Fibroblast of villous mesenchyme (primary cell): ENCODE results near the gene RASSF7. TPM values are rescaled to one million over a fixed set of nuclear protein-coding genes. Genes with fewer than 3 reads are reported as not detected.

ENCODE experiments used
- DNase-seq: peaks from one replicate; pipeline ENCODE4 v3.0.0-alpha.2; 2010; ENCODE audit warnings: low read depth
- H3K4me3 ChIP-seq: 2 replicates; pipeline ENCODE4 v1.5.1; 2011; ENCODE audit warnings: low read depth, mild to moderate bottlenecking, low read length
- total RNA-seq: library from RNA; depleted of rRNA; stranded (reverse); fragments of >200 nt; gene quantifications from 2 replicates; pipeline ENCODE4 v1.2.3, GENCODE V29; 2012
- TF ChIP-seq, protein P1 (sequence below): IDR thresholded peaks from 2 replicates; pipeline ENCODE4 v1.5.1; 2012; ENCODE audit warnings: low read depth, mild to moderate bottlenecking, low read length; ENCODE audit not compliant: insufficient read depth

Gene RASSF7
- total RNA-seq, 1 donor: 15.5 TPM

DNA sequence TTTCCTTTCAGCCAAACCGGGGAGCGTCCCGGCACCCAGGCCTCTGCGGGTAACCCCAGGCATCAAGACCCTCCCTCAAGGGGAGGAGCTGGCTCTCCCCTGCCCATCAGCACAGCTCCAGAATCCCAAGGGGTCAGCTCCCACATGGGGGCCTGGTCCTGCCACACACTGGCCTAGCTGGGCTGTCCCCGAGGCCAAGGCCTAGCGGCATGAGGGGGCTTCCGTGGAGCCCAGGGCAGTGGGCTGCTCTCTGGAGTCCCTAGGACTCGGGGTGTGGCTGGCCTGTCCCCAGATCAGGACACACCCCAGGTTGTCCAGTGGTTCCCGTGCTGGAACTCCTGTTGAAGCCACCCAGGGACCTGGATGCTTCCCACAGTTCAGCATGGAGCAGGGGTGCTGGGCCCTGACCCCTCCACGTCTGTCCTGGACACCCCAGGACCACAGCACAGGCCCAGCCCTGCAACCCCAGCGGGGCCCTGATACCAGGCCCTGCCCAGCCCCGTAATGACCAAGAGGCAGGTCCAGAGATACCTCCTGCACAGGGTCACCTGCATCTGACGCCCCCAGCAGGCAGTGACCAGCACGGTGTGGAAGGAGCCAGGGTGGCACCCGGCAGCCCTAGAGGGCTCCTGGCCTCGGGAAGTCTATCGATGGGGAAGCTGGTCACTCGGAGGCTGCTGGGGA is 30.9 kb upstream of the RASSF7 start:
- no peak for DNase-seq
- no peak overlapping the region for H3K4me3 ChIP-seq
- TF ChIP-seq, protein P1, sequence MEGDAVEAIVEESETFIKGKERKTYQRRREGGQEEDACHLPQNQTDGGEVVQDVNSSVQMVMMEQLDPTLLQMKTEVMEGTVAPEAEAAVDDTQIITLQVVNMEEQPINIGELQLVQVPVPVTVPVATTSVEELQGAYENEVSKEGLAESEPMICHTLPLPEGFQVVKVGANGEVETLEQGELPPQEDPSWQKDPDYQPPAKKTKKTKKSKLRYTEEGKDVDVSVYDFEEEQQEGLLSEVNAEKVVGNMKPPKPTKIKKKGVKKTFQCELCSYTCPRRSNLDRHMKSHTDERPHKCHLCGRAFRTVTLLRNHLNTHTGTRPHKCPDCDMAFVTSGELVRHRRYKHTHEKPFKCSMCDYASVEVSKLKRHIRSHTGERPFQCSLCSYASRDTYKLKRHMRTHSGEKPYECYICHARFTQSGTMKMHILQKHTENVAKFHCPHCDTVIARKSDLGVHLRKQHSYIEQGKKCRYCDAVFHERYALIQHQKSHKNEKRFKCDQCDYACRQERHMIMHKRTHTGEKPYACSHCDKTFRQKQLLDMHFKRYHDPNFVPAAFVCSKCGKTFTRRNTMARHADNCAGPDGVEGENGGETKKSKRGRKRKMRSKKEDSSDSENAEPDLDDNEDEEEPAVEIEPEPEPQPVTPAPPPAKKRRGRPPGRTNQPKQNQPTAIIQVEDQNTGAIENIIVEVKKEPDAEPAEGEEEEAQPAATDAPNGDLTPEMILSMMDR: no peak

DNA sequence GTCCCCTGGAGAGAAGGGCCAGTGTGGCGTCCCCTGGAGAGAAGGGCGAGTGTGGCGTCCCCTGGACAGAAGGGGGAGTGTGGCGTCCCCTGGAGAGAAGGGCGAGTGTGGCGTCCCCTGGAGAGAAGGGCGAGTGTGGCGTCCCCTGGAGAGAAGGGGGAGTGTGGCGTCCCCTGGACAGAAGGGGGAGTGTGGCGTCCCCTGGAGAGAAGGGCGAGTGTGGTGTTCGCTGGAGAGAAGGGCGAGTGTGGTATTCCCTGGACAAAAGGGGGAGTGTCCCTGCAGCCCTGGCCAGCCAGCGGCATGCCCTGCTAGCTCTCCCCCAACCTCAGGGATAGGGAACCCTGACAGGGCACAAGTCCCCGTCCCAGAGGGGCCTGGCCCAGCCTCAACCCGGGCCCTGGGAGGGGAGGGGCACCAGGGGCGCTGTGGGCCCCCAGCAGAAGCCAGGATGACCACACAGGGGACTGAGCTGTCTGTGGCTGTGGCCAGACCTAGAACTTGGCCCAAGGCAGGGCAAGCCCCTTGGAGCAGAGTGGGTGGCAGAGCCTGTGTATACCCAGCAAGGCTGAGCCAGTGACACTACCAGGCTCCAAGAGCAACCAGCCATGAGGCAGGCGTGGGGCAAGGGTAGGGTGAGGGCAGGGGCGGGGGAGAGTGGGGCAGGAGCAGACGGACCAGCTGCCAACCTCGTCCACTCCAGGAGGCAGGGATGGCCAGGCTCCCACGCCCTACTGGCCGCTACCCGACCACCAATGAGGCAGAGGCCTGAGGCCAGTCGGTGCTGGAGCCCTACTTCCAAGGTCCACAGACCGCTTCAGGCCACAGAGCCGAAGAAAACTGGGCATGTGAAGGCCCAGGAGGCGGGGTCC is 29.6 kb upstream of the RASSF7 start:
- TF ChIP-seq, protein P1: no peak
- H3K4me3 ChIP-seq: no peak overlapping the region
- DNase-seq: no peak

DNA sequence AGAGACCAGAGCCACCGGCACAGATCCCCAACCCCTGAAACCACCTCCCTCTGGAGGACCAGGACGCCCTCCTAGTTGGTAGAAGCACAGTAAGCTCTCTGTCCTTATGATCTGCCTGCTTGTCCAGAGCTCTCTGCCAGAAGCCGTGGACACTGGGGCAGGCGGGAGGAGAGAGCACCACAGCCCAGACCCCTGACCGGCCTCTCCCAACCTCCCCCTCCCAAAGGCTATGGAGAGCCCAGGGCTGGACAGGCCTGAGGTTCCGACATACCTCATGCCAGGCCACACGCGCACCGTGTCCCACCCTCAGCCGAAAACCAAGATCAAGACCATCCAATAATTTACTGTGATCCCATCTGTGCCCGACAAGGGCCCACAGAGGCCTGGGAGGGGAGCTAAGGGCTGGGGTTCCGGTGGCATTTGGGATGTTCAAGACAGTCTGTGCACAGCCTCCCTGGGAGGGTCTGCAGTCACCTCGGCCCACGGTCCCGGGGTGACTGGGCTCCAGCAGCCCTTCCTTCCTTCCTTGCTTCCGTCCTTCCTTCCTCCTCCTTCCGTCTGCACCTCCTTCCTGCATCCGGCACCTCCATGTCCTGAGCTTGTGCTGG is 28.7 kb upstream of the RASSF7 start:
- no peak overlapping the region for H3K4me3 ChIP-seq
- TF ChIP-seq, protein P1: no peak
- DNase-seq: no peak

DNA sequence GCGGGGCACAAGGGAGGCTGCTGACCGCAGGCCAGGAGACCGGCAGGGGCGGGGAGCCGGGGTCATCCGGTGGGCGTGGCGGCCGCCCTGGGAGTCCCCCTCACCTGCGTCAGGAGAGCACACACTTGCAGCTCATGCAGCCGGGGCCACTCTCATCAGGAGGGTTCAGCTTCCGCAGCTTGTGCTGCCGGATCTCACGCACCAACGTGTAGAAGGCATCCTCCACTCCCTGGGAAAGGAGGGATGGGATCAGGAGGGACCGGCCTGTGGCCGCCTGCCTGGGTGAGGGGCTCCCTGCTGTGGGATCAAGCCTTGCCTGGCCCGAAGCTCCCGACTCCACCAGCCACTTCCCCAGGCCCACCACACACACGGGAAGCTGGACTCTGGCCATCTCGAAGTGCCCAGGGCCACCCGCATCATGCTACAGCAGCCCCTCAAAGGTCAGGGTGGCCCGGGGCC is 28.2 kb upstream of the RASSF7 start:
- no peak overlapping the region for H3K4me3 ChIP-seq
- DNase-seq: no peak
- TF ChIP-seq, protein P1: no peak

DNA sequence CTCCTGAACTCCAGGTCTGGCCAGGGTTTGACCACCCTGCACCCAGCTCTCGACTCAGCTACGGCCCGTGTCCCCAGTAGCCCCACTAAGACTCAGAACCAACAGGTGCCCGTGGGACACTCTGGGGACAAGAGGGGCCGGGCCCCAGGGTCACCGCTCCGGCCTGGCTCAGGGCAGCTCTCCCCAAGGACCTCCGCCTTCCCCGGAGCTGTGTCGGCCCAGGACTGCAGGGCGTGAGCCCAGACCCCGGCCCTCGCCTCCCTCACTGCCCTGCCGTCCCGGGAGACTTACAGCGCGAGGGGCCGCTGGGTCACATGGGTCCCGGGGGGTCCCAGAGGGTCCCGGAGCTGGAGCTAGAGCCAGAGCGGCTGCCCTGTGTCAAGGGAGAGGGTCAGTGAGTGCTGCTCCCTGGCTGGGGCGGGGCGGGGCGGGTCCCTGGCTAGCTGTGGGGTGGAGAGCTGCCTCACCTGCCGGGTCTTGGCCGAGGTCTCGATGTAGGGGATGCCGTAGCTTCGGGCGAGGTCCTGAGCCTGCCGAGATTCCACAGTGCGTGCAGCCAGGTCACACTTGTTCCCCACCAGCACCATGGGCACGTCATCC is 27.7 kb upstream of the RASSF7 start:
- no peak for DNase-seq
- no peak overlapping the region for H3K4me3 ChIP-seq
- TF ChIP-seq, protein P1: no peak

DNA sequence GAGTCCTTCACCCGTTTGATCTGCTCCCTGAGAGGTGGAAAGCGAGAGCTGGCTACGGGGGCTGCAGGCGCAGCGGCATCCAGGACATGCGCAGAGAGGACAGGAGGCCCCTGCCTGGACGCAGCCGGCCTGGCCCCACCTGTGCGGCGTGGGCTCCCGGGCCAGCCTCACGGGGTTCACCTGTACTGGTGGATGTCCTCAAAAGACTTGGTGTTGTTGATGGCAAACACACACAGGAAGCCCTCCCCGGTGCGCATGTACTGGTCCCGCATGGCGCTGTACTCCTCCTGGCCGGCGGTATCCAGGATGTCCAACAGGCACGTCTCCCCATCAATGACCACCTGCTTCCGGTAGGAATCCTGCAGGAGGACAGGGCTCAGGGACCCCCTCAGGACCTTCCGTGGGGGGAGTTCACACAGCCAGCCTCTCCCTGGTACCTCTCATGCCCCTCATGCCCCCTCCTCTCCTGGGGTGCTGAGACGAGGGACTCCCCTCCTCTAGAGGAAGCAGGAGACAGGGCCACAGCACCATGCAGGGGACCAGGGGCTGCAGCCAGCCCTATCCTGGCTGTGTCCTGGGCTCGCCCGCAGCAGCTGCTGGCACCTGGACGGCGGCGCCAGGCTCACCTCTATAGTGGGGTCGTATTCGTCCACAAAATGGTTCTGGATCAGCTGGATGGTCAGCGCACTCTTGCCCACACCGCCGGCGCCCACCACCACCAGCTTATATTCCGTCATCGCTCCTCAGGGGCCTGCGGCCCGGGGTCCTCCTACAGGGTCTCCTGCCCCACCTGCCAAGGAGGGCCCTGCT is 27.0 kb upstream of the RASSF7 start:
- TF ChIP-seq, protein P1: no peak
- no peak for DNase-seq
- peak overlapping the region; percentile 79 for H3K4me3 ChIP-seq
